PC-9 (cell line): ENCODE measurements around the gene UXT.

Source experiments
- CTCF ChIP-seq: fragments of 200-600 bp; sonication (generic); conservative IDR thresholded peaks from 2 replicates; pipeline ENCODE4 v1.6.1; 2017; ENCODE audit warnings: mixed run types, antibody characterized with exemption, mild to moderate bottlenecking, moderate library complexity
- EZH2 ChIP-seq: fragments of 200-600 bp; sonication (generic); IDR thresholded peaks from 2 replicates; pipeline ENCODE4 v1.8.0; 2017; ENCODE audit warnings: antibody characterized with exemption, low read depth

GRCh38 chrX:47605024-47605423 lies 54.0 kb downstream of the UXT start:
- TF ChIP-seq CTCF (no peak), EZH2 (no peak)
